Heart right ventricle (tissue), 16 donors: ENCODE data around the gene MRPL12. TPM values are rescaled to one million over a fixed set of nuclear protein-coding genes. Genes with fewer than 3 reads are reported as not detected.

ENCODE experiments used
- ATAC-seq, 8 donors: fragments of 200-7000 bp; cut with Tn5 transposase; one replicate each; pipeline ENCODE4 v1.9.1; 2020; ENCODE audit warnings: mild to moderate bottlenecking in 8 of 8, moderate library complexity in 8 of 8, moderate number of reproducible peaks in 1 of 8
- DNase-seq, 2 donors: peaks; one replicate each; pipeline ENCODE4 v3.0.0-alpha.2; 2020
- H3K27ac ChIP-seq, 10 donors: fragments of 200-600 bp; sonication (generic) in 2 of 10; one replicate each; pipeline versions ENCODE4 v1.5.0 to v1.8.0; 2020 to 2022; ENCODE audit warnings: mild to moderate bottlenecking in 3 of 10
- H3K27me3 ChIP-seq, 7 donors: fragments of 200-600 bp; one replicate each; pipeline ENCODE4 v1.8.0; 2021 to 2022; ENCODE audit warnings: mild to moderate bottlenecking in 2 of 7
- H3K36me3 ChIP-seq, 9 donors: fragments of 200-600 bp; sonication (generic) in 1 of 9; one replicate each; pipeline versions ENCODE4 v1.5.0 to v1.8.0; 2020 to 2022; ENCODE audit warnings: mild to moderate bottlenecking in 2 of 9
- H3K4me1 ChIP-seq, 9 donors: fragments of 200-600 bp; sonication (generic) in 1 of 9; one replicate each; pipeline versions ENCODE4 v1.5.0 to v1.8.0; 2020 to 2022; ENCODE audit warnings: mild to moderate bottlenecking in 4 of 9
- H3K4me3 ChIP-seq, 10 donors: fragments of 200-600 bp; sonication (generic) in 2 of 10; one replicate each; pipeline versions ENCODE4 v1.5.0 to v1.8.0; 2020 to 2022; ENCODE audit warnings: mild to moderate bottlenecking in 7 of 10, moderate library complexity in 2 of 10
- H3K9me3 ChIP-seq, 11 donors: fragments of 200-600 bp in 10 of 11; sonication (generic) in 2 of 11; one replicate each; pipeline versions ENCODE4 v1.5.0 to v1.8.0; 2013 to 2022; ENCODE audit warnings: mild to moderate bottlenecking in 2 of 11, control low read depth in 1 of 11, moderate library complexity in 1 of 11
- WGBS, 2 donors: extraction: QIAGEN DNeasy Blood & Tissue Kit; methylation state at CpG; one replicate each; pipeline ENCODE4 v1.1.7; 2013; ENCODE audit warnings: inconsistent platforms in 1 of 2; 5-methylcytosine and 5-hydroxymethylcytosine counted together
- intact Hi-C, 10 donors: fragments of 100-400 bp; cut with DNase I; formaldehyde crosslinking; loops; one replicate each; pipeline versions ENCODE4 v1.11.1 to v1.14.2; 2022
- polyA plus RNA-seq, 2 donors: library from polyadenylated mRNA; stranded (reverse); fragments of 200-250 nt; gene quantifications; one replicate each; pipeline ENCODE4 v1.2.3, GENCODE V29; 2013
- total RNA-seq, 10 donors: library from RNA; stranded (reverse); fragmentation: NEBNext Ultra II Directional in 3 of 10; extraction: Animal tissue kit (Norgen Biotek cat#: 25700) in 3 of 10; gene quantifications; one replicate each; pipeline versions ENCODE4 v1.2.1 to v1.2.4, GENCODE V29; 2021 to 2023
- TF ChIP-seq, protein P1 (sequence below), 9 donors: fragments of 200-600 bp; sonication (generic) in 2 of 9; IDR thresholded peaks; one replicate each; pipeline versions ENCODE4 v1.5.0 to v1.8.0; 2021 to 2022; ENCODE audit warnings: antibody characterized with exemption in 9 of 9, mild to moderate bottlenecking in 5 of 9, moderate library complexity in 1 of 9
- donor health status: Arrhythmogenic right ventricular cardiomyopathy.
- donor health status: ischemic (EF 13 %, LVEDD 7.1; RV severe dilation, severe dysfunction).
- donor health status: healthy with polysubstance abuse.
- donor health status: DM: no; HTN: yes; CAD: no.
- donor health status: DM: no; HTN: no; CAD: no.
- donor health status: ischemic (EF 25% LVEDD 6.9; RV normal size, moderate dysfunction).
- donor health status: ischemic (EF 25% LVEDD 5.7; RV mildly dilated, moderate dysfunction).
- donor health status: healthy.
- donor health status: DM: yes; HTN: yes; CAD: no.
- donor health status: Ischemic cardiomyopathy.
- donor health status: ischemic (EF 35%, LVEDD 5.7; RV mildly dilated, moderate dysfunction).
- donor health status: nonischemic (EF 11% LVEDD 7.7; RV severe dilation, severe dysfunction).
- donor health status: DM: yes; HTN: yes; CAD: no.
- donor health status: PGD.
- donor health status: ischemic (EF 29% LVEDD 5.4; RV normal size, mild dysfunction).
- donor health status: nonischemic (EF 23%, LVEDD 6.1; RV moderate dilation, normal function).

Gene MRPL12
- total and polyA plus RNA-seq, 12 donors, result 105 to 533 (median 135) TPM

DNA sequence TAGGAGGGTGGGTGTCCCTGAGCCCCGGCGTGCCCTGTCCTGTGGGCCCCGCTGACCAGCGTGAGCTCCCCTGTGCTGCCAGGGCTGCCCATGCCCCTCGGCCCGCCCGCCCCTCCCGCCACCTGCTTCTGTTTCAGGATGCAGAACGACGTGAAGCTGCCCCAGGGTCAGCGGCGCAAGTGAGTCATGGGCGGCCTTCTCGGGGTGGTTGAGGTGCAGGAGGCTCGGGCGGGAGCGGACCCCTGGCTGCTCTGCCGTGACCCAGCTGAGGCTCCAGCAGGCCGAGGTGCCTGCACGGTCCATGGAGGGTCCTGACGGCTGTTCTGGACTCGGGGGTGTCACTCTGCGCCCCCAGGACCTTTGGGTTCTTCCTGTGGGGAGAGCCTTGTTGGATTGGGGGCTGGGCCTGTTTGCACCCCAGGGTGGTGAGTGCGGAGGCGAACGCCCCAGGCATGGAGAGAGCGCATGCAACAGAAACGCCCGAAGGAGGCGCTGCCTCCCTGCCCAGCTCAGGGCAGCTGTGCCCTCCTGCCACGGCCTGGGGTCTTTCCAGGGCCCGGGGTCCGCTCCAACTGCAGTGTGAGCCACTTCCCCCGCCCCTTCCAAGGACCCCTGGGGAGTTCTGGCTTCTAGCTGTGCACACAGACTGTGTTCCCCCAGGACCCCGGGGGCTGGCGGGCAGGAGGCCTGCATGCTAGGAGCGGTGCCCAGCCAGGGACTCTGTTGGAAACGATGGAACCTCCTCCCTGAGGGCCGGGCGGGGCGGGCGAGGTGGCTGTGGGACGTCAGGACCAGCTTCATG, 12.9 kb downstream of the MRPL12 start:
- TF ChIP-seq, protein P1, sequence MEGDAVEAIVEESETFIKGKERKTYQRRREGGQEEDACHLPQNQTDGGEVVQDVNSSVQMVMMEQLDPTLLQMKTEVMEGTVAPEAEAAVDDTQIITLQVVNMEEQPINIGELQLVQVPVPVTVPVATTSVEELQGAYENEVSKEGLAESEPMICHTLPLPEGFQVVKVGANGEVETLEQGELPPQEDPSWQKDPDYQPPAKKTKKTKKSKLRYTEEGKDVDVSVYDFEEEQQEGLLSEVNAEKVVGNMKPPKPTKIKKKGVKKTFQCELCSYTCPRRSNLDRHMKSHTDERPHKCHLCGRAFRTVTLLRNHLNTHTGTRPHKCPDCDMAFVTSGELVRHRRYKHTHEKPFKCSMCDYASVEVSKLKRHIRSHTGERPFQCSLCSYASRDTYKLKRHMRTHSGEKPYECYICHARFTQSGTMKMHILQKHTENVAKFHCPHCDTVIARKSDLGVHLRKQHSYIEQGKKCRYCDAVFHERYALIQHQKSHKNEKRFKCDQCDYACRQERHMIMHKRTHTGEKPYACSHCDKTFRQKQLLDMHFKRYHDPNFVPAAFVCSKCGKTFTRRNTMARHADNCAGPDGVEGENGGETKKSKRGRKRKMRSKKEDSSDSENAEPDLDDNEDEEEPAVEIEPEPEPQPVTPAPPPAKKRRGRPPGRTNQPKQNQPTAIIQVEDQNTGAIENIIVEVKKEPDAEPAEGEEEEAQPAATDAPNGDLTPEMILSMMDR (IDR thresholded peaks at IDR 0.05), result no peak
- Histone ChIP-seq H3K4me1 (peaks cover 0 to 24% (median 22%) of the 10 kb centered on the region in 9 donors), H3K9me3 (no peaks in the 10 kb centered on the region), H3K36me3 (peaks cover 0 to 8% (median 0%) of the 10 kb centered on the region in 9 donors), H3K27ac (no peak overlapping the region), H3K4me3 (no peak overlapping the region), H3K27me3 (no peaks in the 10 kb centered on the region)
- no peak for ATAC-seq
- DNase-seq, result no peak
- 90 to 93% methylated on average over 43 of the region's 43 CpGs for WGBS, 2 donors
- intact Hi-C loops, result no loop called here

GRCh38 chr17:81716674-81716996, 13.5 kb downstream of the MRPL12 start:
- peaks cover 0 to 8% (median 0%) of the 10 kb centered on the region in 9 donors for H3K36me3 ChIP-seq
- H3K27ac ChIP-seq, result no peak overlapping the region
- no peaks in the 10 kb centered on the region for H3K9me3 ChIP-seq
- no peak overlapping the region for H3K4me3 ChIP-seq
- no peaks in the 10 kb centered on the region for H3K27me3 ChIP-seq
- peaks cover 0 to 18% (median 17%) of the 10 kb centered on the region in 9 donors for H3K4me1 ChIP-seq
- WGBS, 2 donors, result 93% methylated on average over 12 of the region's 12 CpGs
- ATAC-seq (no peak), DNase-seq (no peak)
- intact Hi-C loops, result no loop called here
- TF ChIP-seq, protein P1 (IDR thresholded peaks at IDR 0.05), result no peak

GRCh38 chr17:81717049-81717765, 14.0 kb downstream of the MRPL12 start:
- Histone ChIP-seq H3K36me3 (peaks cover 0 to 8% (median 0%) of the 10 kb centered on the region in 9 donors), H3K27me3 (no peaks in the 10 kb centered on the region), H3K4me1 (peaks cover 0 to 21% (median 15%) of the 10 kb centered on the region in 9 donors), H3K4me3 (no peak overlapping the region), H3K9me3 (no peaks in the 10 kb centered on the region), H3K27ac (no peak overlapping the region)
- TF ChIP-seq, protein P1 (IDR thresholded peaks at IDR 0.05), result no peak
- no peak for ATAC-seq
- no peak for DNase-seq
- WGBS, 2 donors, result 95 to 96% methylated on average over 25 of the region's 25 CpGs
- intact Hi-C loops, result no loop called here

DNA sequence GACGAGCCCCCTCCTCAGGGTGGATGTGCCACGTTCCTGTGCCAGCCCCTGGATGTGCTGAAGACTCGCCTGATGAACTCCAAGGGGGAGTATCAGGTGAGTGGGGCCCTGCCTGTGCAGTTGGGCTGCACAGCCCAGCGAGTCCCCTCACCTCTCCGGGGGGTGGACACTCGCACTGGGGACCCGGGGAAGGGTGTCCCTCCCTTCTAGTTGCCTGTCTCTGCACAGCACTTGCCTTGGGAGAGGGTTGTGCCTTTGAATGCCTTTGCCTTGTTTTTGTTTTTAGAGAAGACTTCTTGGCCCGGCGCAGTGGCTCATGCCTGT, 14.6 kb downstream of the MRPL12 start:
- no peaks in the 10 kb centered on the region for H3K9me3 ChIP-seq
- TF ChIP-seq, protein P1 (IDR thresholded peaks at IDR 0.05), result no peak
- H3K36me3 ChIP-seq, result peaks cover 0 to 8% (median 0%) of the 10 kb centered on the region in 9 donors
- H3K4me3 ChIP-seq, result no peak overlapping the region
- intact Hi-C loops, result no loop called here
- H3K4me1 ChIP-seq, result peaks cover 0 to 24% (median 16%) of the 10 kb centered on the region in 9 donors
- H3K27me3 ChIP-seq, result no peaks in the 10 kb centered on the region
- WGBS, 2 donors, result 95 to 96% methylated on average over 9 of the region's 9 CpGs
- H3K27ac ChIP-seq, result no peak overlapping the region
- DNase-seq (no peak), ATAC-seq (no peak)
